NCI-H1105 treated with DMSO at 0.1 percent for 48 hours (cell line): ENCODE measurements around the gene TEX261.
"Not testable (repeated sequence)": the region's sequence is repeated elsewhere in the genome, so short reads cannot be mapped to it uniquely, and the experiment has no call there.

Source experiments
- DNase-seq: peaks from one replicate; lab custom pipeline; 2025; lab: John Stamatoyannopoulos, UW

TEX261 gene

GRCh38 chr2:70999931-71000330, 5.3 kb upstream of the TEX261 start:
- DNase-seq: not testable (repeated sequence)

GRCh38 chr2:70999362-70999761, 4.7 kb upstream of the TEX261 start:
- no peak for DNase-seq

- DNase-seq: not testable (repeated sequence)
These were observed 4.2 kb upstream of the TEX261 start for GRCh38 chr2:70998885-70999284.

- DNase-seq: peak; percentile 69
These were observed 705 bp upstream of the TEX261 start for GRCh38 chr2:70995426-70995729.

- no peak for DNase-seq
These were observed 519 bp downstream of the TEX261 start for GRCh38 chr2:70994009-70994698.

GRCh38 chr2:70992945-70993853, 1.5 kb downstream of the TEX261 start:
- DNase-seq: no peak

GRCh38 chr2:70991742-70992141, 2.9 kb downstream of the TEX261 start:
- DNase-seq: no peak

GRCh38 chr2:70991142-70991541, 3.5 kb downstream of the TEX261 start:
- no peak for DNase-seq

- no peak for DNase-seq
These were observed 4.5 kb downstream of the TEX261 start for GRCh38 chr2:70990216-70990615.

- DNase-seq: no peak
These were observed 5.7 kb downstream of the TEX261 start for GRCh38 chr2:70988726-70989648.

- DNase-seq: no peak
These were observed 6.5 kb downstream of the TEX261 start for GRCh38 chr2:70988151-70988550.

GRCh38 chr2:70987386-70987785, 7.3 kb downstream of the TEX261 start:
- DNase-seq: no peak

- no peak for DNase-seq
These were observed 8.0 kb downstream of the TEX261 start for GRCh38 chr2:70986499-70987189.

- no peak for DNase-seq
These were observed 8.7 kb downstream of the TEX261 start for GRCh38 chr2:70985956-70986355.

GRCh38 chr2:70985283-70985688, 9.4 kb downstream of the TEX261 start:
- no peak for DNase-seq

- no peak for DNase-seq
These were observed 9.9 kb downstream of the TEX261 start for GRCh38 chr2:70984576-70985282.

GRCh38 chr2:70984228-70984575, 10.5 kb downstream of the TEX261 start:
- no peak for DNase-seq

GRCh38 chr2:70983506-70984227, 11.0 kb downstream of the TEX261 start:
- no peak for DNase-seq

- no peak for DNase-seq
These were observed 11.7 kb downstream of the TEX261 start for GRCh38 chr2:70982971-70983370.
